Smooth muscle cell of the brain vasculature (primary cell): ENCODE data around the gene RPS6KA2.
"Not testable (repeated sequence)": the region's sequence is repeated elsewhere in the genome, so short reads cannot be mapped to it uniquely, and the experiment has no call there.

Source experiments
- DNase-seq: peaks from one replicate; pipeline ENCODE4 v3.0.0-alpha.2; 2012; ENCODE audit warnings: low read depth, low spot score

RPS6KA2 gene

GRCh38 chr6:166555086-166555485 is 72.0 kb downstream of the RPS6KA2 start:
- no peak for DNase-seq

GRCh38 chr6:166554316-166554715 is 72.7 kb downstream of the RPS6KA2 start:
- no peak for DNase-seq

- peak; percentile 70 for DNase-seq
Observed at GRCh38 chr6:166553563-166554271, 73.3 kb downstream of the RPS6KA2 start.

GRCh38 chr6:166552600-166552999 is 74.5 kb downstream of the RPS6KA2 start:
- DNase-seq = no peak

GRCh38 chr6:166551754-166552495 is 75.1 kb downstream of the RPS6KA2 start:
- DNase-seq = no peak

GRCh38 chr6:166546653-166547052 is 80.4 kb downstream of the RPS6KA2 start:
- no peak for DNase-seq

- DNase-seq = no peak
Observed at GRCh38 chr6:166545156-166546034, 81.7 kb downstream of the RPS6KA2 start.

- DNase-seq = no peak
Observed at GRCh38 chr6:166544296-166544605, 82.8 kb downstream of the RPS6KA2 start.

GRCh38 chr6:166543603-166544295 is 83.3 kb downstream of the RPS6KA2 start:
- DNase-seq = no peak

GRCh38 chr6:166542580-166542912 is 84.5 kb downstream of the RPS6KA2 start:
- no peak for DNase-seq

- DNase-seq = no peak
Observed at GRCh38 chr6:166541876-166542579, 85.0 kb downstream of the RPS6KA2 start.

GRCh38 chr6:166541366-166541765 is 85.7 kb downstream of the RPS6KA2 start:
- DNase-seq = no peak

GRCh38 chr6:166540631-166541331 is 86.3 kb downstream of the RPS6KA2 start:
- no peak for DNase-seq

GRCh38 chr6:166539543-166539942 is 87.5 kb downstream of the RPS6KA2 start:
- DNase-seq = no peak

- DNase-seq = not testable (repeated sequence)
Observed at GRCh38 chr6:166539011-166539385, 88.1 kb downstream of the RPS6KA2 start.

GRCh38 chr6:166538297-166539010 is 88.6 kb downstream of the RPS6KA2 start:
- DNase-seq = no peak

GRCh38 chr6:166534658-166535406 is 92.2 kb downstream of the RPS6KA2 start:
- DNase-seq = no peak

GRCh38 chr6:166533205-166533824 is 93.7 kb downstream of the RPS6KA2 start:
- DNase-seq = no peak

GRCh38 chr6:166532302-166532701 is 94.7 kb downstream of the RPS6KA2 start:
- DNase-seq = no peak
